ENCODE measurements around the gene METTL25.

Gene METTL25

GRCh38 chr12:82486524-82487235 lies 128.4 kb downstream of the METTL25 start:
- H3K4me3 ChIP-seq (replicated peaks in 1 of 2; ENCODE audit: low read depth in 2 of 2, low read length in 2 of 2): no peak overlapping the region
- peak; percentile 76 to 81 for DNase-seq (ENCODE audit: low read depth in 2 of 2)
- TF ChIP-seq CTCF (IDR thresholded peaks at IDR 0.05; ENCODE audit: low read depth, low read length): no peak

GRCh38 chr12:82504409-82504808 lies 146.1 kb downstream of the METTL25 start:
- DNase-seq (ENCODE audit: low read depth in 2 of 2): peak in 1 of 2 donors; percentile 8
- H3K4me3 ChIP-seq (replicated peaks in 1 of 2; ENCODE audit: low read depth in 2 of 2, low read length in 2 of 2): no peak overlapping the region
- TF ChIP-seq CTCF (IDR thresholded peaks at IDR 0.05; ENCODE audit: low read depth, low read length): no peak

- DNase-seq (ENCODE audit: low read depth in 2 of 2): no peak
- H3K4me3 ChIP-seq (replicated peaks in 1 of 2; ENCODE audit: low read depth in 2 of 2, low read length in 2 of 2): no peak overlapping the region
- no peak for TF ChIP-seq CTCF (IDR thresholded peaks at IDR 0.05; ENCODE audit: low read depth, low read length)
Measured at GRCh38 chr12:82505150-82505549, 146.8 kb downstream of the METTL25 start.

GRCh38 chr12:82507686-82508085 lies 149.4 kb downstream of the METTL25 start:
- H3K4me3 ChIP-seq (replicated peaks in 1 of 2; ENCODE audit: low read depth in 2 of 2, low read length in 2 of 2): no peak overlapping the region
- TF ChIP-seq CTCF (IDR thresholded peaks at IDR 0.05; ENCODE audit: low read depth, low read length): no peak
- no peak for DNase-seq (ENCODE audit: low read depth in 2 of 2)

GRCh38 chr12:82510386-82510785 lies 152.1 kb downstream of the METTL25 start:
- H3K4me3 ChIP-seq (replicated peaks in 1 of 2; ENCODE audit: low read depth in 2 of 2, low read length in 2 of 2): no peak overlapping the region
- TF ChIP-seq CTCF (IDR thresholded peaks at IDR 0.05; ENCODE audit: low read depth, low read length): no peak
- no peak for DNase-seq (ENCODE audit: low read depth in 2 of 2)

- no peak for TF ChIP-seq CTCF (IDR thresholded peaks at IDR 0.05; ENCODE audit: low read depth, low read length)
- H3K4me3 ChIP-seq (replicated peaks in 1 of 2; ENCODE audit: low read depth in 2 of 2, low read length in 2 of 2): no peak overlapping the region
- DNase-seq (ENCODE audit: low read depth in 2 of 2): no peak
Measured at GRCh38 chr12:82514880-82515279, 156.6 kb downstream of the METTL25 start.

GRCh38 chr12:82515652-82516051 lies 157.3 kb downstream of the METTL25 start:
- DNase-seq (ENCODE audit: low read depth in 2 of 2): no peak
- no peak overlapping the region for H3K4me3 ChIP-seq (replicated peaks in 1 of 2; ENCODE audit: low read depth in 2 of 2, low read length in 2 of 2)
- no peak for TF ChIP-seq CTCF (IDR thresholded peaks at IDR 0.05; ENCODE audit: low read depth, low read length)
